Muscle layer of colon (tissue), 2 donors: Measurements from ENCODE around the gene TMEM130.

Source experiments
- H3K27ac ChIP-seq: one replicate; pipeline ENCODE4 v1.7.0; 2013; ENCODE audit warnings: low read depth, mild to moderate bottlenecking, low read length, moderate library complexity
- H3K27me3 ChIP-seq, 2 donors: one replicate each; pipeline ENCODE4 v1.7.0; 2013; ENCODE audit warnings: low read length in 2 of 2, mild to moderate bottlenecking in 2 of 2; ENCODE audit not compliant: insufficient read depth in 2 of 2, control insufficient read depth in 1 of 2
- H3K36me3 ChIP-seq: one replicate; pipeline ENCODE4 v1.7.0; 2013; ENCODE audit warnings: mild to moderate bottlenecking, low read length; ENCODE audit not compliant: insufficient read depth
- H3K4me1 ChIP-seq: one replicate; pipeline ENCODE4 v1.7.0; 2013; ENCODE audit warnings: mild to moderate bottlenecking, low read length; ENCODE audit not compliant: insufficient read depth
- H3K4me3 ChIP-seq, 2 donors: one replicate each; pipeline ENCODE4 v1.7.0; 2013; ENCODE audit warnings: low read length in 2 of 2, low read depth in 1 of 2, mild to moderate bottlenecking in 1 of 2, moderate library complexity in 1 of 2
- H3K9ac ChIP-seq: one replicate; pipeline ENCODE4 v1.7.0; 2013; ENCODE audit warnings: low read length
- H3K9me3 ChIP-seq: one replicate; pipeline ENCODE4 v1.7.0; 2013; ENCODE audit warnings: mild to moderate bottlenecking, low read length
- donor health status: abdominal sarcoma.
- donor health status: Adenocarcinoma of cecum.

Gene TMEM130

DNA sequence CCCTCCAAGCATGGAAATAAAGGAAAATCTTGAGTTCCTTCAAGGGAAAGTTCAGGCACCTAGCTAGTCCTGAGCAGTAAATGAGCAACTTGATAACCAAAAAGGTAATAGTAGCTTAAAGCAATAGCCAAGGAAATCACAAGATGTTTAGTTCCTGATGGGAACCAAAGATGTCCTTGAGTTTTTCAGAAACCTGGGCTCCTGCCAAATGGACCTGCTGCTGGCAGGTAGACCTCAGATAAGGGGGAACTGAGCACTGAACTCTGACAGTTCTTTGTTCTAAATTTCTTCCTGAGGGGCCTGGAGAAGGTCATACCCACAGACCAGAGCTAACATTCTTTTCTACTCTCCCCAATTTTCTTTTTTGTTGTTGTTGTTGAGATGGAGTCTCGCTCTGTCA is 48.5 kb downstream of the TMEM130 start:
- Histone ChIP-seq H3K27ac (no peak overlapping the region), H3K9ac (no peak overlapping the region), H3K4me3 (no peak overlapping the region), H3K4me1 (no peaks in the 10 kb centered on the region), H3K27me3 (no peaks in the 10 kb centered on the region), H3K9me3 (no peaks in the 10 kb centered on the region), H3K36me3 (no peaks in the 10 kb centered on the region)

- no peaks in the 10 kb centered on the region for H3K27me3 ChIP-seq
- H3K27ac ChIP-seq: no peak overlapping the region
- H3K9ac ChIP-seq: no peak overlapping the region
- no peaks in the 10 kb centered on the region for H3K36me3 ChIP-seq
- no peak overlapping the region for H3K4me3 ChIP-seq
- no peaks in the 10 kb centered on the region for H3K9me3 ChIP-seq
- no peaks in the 10 kb centered on the region for H3K4me1 ChIP-seq
Observed at GRCh38 chr7:98816967-98817710, 52.7 kb downstream of the TMEM130 start.

DNA sequence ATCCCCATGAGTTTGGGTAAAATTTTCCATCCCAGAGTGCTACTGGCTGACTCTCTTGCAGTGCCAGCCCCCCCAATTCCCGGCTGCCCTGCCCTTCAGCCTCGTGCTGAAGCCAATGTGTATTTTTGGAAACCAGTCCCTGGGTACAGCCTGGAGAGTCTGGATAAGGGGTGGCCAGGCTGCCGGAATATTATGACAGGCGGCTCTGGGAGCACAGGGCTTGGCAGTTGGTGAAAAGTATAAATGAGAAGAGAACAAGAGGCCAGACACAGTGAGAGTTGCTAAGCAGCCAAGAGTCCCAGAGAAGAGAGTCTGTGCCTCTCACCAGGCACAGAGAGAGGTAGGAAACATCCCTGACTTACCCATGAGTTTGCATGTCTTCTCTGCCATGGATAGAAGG is 53.6 kb downstream of the TMEM130 start:
- Histone ChIP-seq H3K36me3 (no peaks in the 10 kb centered on the region), H3K27me3 (no peaks in the 10 kb centered on the region), H3K27ac (no peak overlapping the region), H3K9me3 (no peaks in the 10 kb centered on the region), H3K9ac (no peak overlapping the region), H3K4me1 (no peaks in the 10 kb centered on the region), H3K4me3 (no peak overlapping the region)

GRCh38 chr7:98815313-98815712 is 54.5 kb downstream of the TMEM130 start:
- Histone ChIP-seq H3K36me3 (no peaks in the 10 kb centered on the region), H3K9me3 (no peaks in the 10 kb centered on the region), H3K27me3 (no peaks in the 10 kb centered on the region), H3K9ac (no peak overlapping the region), H3K27ac (no peak overlapping the region), H3K4me3 (no peak overlapping the region), H3K4me1 (no peaks in the 10 kb centered on the region)

GRCh38 chr7:98811299-98811698 is 58.5 kb downstream of the TMEM130 start:
- Histone ChIP-seq H3K4me3 (no peak overlapping the region), H3K36me3 (no peaks in the 10 kb centered on the region), H3K27ac (no peak overlapping the region), H3K9ac (no peak overlapping the region), H3K4me1 (no peaks in the 10 kb centered on the region), H3K27me3 (no peaks in the 10 kb centered on the region), H3K9me3 (no peaks in the 10 kb centered on the region)

- Histone ChIP-seq H3K9me3 (no peaks in the 10 kb centered on the region), H3K27ac (no peak overlapping the region), H3K4me3 (no peak overlapping the region), H3K36me3 (no peaks in the 10 kb centered on the region), H3K27me3 (no peaks in the 10 kb centered on the region), H3K9ac (no peak overlapping the region), H3K4me1 (no peaks in the 10 kb centered on the region)
Observed at GRCh38 chr7:98810153-98810802, 59.5 kb downstream of the TMEM130 start.

- Histone ChIP-seq H3K9ac (no peak overlapping the region), H3K9me3 (no peaks in the 10 kb centered on the region), H3K4me3 (no peak overlapping the region), H3K27me3 (no peaks in the 10 kb centered on the region), H3K4me1 (no peaks in the 10 kb centered on the region), H3K36me3 (no peaks in the 10 kb centered on the region), H3K27ac (no peak overlapping the region)
Observed at GRCh38 chr7:98808751-98809460, 60.9 kb downstream of the TMEM130 start.

- no peak overlapping the region for H3K27ac ChIP-seq
Observed at GRCh38 chr7:98807068-98808048, 62.5 kb downstream of the TMEM130 start.

GRCh38 chr7:98805956-98806838 is 63.6 kb downstream of the TMEM130 start:
- Histone ChIP-seq H3K4me3 (no peak overlapping the region), H3K27ac (no peak overlapping the region), H3K9me3 (peaks cover 8% of the 10 kb centered on the region), H3K9ac (no peak overlapping the region), H3K4me1 (no peaks in the 10 kb centered on the region), H3K36me3 (no peaks in the 10 kb centered on the region), H3K27me3 (no peaks in the 10 kb centered on the region)

More at GRCh38 chr7:98807068-98808048, 62.5 kb downstream of the TMEM130 start:
- Histone ChIP-seq H3K9ac (no peak overlapping the region), H3K4me3 (no peak overlapping the region), H3K4me1 (no peaks in the 10 kb centered on the region), H3K9me3 (no peaks in the 10 kb centered on the region), H3K36me3 (no peaks in the 10 kb centered on the region), H3K27me3 (no peaks in the 10 kb centered on the region)

GRCh38 chr7:98802781-98803110 is 67.1 kb downstream of the TMEM130 start:
- peaks cover 11% of the 10 kb centered on the region for H3K9me3 ChIP-seq
- H3K27me3 ChIP-seq: no peaks in the 10 kb centered on the region
- H3K36me3 ChIP-seq: no peaks in the 10 kb centered on the region
- H3K4me1 ChIP-seq: no peaks in the 10 kb centered on the region
- H3K9ac ChIP-seq: no peak overlapping the region
- H3K27ac ChIP-seq: no peak overlapping the region
- no peak overlapping the region for H3K4me3 ChIP-seq
